ENCODE measurements around the gene ARHGAP6.

Gene ARHGAP6

DNA sequence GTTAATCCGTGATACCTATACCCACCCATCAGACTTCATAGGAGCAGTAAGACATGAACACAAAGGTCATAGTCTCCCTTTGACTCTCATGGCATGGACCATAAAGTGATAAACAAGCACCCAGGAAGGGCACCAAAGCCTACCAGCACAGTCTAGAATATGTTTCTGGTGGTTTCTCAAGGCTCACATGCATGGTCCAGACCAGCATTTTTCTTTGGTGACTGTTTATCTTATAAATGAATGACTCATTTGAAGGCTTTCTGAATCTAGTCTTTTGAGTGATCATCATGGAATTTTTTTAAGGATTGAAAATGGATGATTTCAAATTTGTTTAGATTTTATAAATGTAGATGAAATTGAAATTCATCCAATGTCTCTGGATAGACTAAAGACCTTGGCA, 404.5 kb downstream of the ARHGAP6 start:
- no peak for TF ChIP-seq CTCF (IDR thresholded peaks at IDR 0.05; ENCODE audit: borderline replicate concordance, insufficient read depth, low read depth, low read length)
- no peak overlapping the region for H3K4me3 ChIP-seq (ENCODE audit: low read depth, low read length)

DNA sequence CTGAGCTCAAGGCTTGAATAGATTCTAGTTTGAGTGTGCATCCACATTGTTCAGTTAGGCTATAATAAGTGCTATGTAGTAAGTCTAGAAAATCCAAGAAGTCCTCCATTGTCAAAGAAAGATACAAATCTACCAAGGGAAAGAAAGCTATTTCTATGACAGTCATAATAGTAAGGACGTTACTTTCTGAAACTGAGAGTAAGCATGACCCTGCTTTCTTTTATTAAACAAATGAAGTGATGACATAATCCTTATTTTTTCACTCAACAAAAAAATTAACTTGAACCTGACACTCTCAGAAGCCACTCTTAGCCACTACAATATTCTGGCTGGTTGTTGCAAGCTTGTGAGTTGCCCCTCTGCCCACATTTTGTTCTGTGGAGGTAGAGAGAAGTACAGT, 406.3 kb downstream of the ARHGAP6 start:
- TF ChIP-seq CTCF (IDR thresholded peaks at IDR 0.05; ENCODE audit: borderline replicate concordance, insufficient read depth, low read depth, low read length), result no peak
- H3K4me3 ChIP-seq (ENCODE audit: low read depth, low read length), result no peak overlapping the region

GRCh38 chrX:11257711-11258110, 408.0 kb downstream of the ARHGAP6 start:
- TF ChIP-seq CTCF (IDR thresholded peaks at IDR 0.05; ENCODE audit: borderline replicate concordance, insufficient read depth, low read depth, low read length), result no peak
- no peak overlapping the region for H3K4me3 ChIP-seq (ENCODE audit: low read depth, low read length)

DNA sequence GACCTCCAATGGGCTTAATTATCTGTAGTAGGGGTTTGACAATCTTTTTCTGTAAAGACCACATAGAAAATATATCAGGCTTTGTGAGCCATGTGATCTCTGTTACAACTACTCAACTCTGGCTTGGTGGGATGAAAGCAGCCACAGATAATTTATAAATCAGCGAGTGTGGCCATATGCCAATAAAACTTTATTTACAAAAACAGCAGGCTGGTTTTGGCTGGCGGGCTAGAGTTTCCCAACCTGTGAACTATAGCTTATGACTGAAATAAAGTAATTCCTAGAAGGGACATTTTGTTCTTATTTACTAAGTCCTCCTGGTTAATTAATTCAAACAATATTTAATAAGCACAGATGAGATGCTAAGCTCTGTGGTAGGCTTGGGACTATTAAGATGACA, 408.4 kb downstream of the ARHGAP6 start:
- no peak overlapping the region for H3K4me3 ChIP-seq (ENCODE audit: low read depth, low read length)
- no peak for TF ChIP-seq CTCF (IDR thresholded peaks at IDR 0.05; ENCODE audit: borderline replicate concordance, insufficient read depth, low read depth, low read length)

- TF ChIP-seq CTCF (IDR thresholded peaks at IDR 0.05; ENCODE audit: borderline replicate concordance, insufficient read depth, low read depth, low read length), result no peak
- H3K4me3 ChIP-seq (ENCODE audit: low read depth, low read length), result no peak overlapping the region
Observed at GRCh38 chrX:11254417-11255109, 411.2 kb downstream of the ARHGAP6 start.

- TF ChIP-seq CTCF (IDR thresholded peaks at IDR 0.05; ENCODE audit: borderline replicate concordance, insufficient read depth, low read depth, low read length), result no peak
Observed at GRCh38 chrX:11244636-11245035, 421.1 kb downstream of the ARHGAP6 start.

DNA sequence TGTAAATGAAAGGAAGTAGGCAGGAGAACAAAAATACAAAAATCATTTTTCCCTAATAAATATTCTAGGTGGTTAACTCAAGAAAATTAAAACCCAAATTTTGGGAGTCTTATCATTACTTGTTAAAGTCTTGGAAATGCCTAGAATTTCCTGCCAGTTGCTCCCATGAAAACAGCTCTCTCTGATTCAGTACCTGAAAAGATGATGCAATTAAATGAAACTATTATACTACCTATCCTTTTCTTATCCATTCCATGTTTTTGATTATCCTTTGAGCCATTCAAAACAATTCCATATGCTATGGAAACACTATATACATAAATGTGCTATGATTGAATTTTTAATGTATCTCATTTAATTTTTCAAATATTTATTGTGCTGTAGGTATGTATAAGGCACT, 423.0 kb downstream of the ARHGAP6 start:
- TF ChIP-seq CTCF (IDR thresholded peaks at IDR 0.05; ENCODE audit: borderline replicate concordance, insufficient read depth, low read depth, low read length), result no peak
- H3K4me3 ChIP-seq (ENCODE audit: low read depth, low read length), result no peak overlapping the region

More at GRCh38 chrX:11244636-11245035, 421.1 kb downstream of the ARHGAP6 start:
- no peak overlapping the region for H3K4me3 ChIP-seq (ENCODE audit: low read depth, low read length)

Data from GM12875 (cell line).